HG03575 (cell line): ENCODE data around the gene CD226.
"Not testable (repeated sequence)": the region's sequence is repeated elsewhere in the genome, so short reads cannot be mapped to it uniquely, and the experiment has no call there.

ENCODE experiments used
- ATAC-seq: cut with Tn5 transposase; IDR thresholded peaks from one replicate; pipeline ENCODE4 v1.9.1; 2021; ENCODE audit not compliant: unreplicated experiment, insufficient number of reproducible peaks, low FRiP score; ENCODE audit errors: extremely low read depth

Gene CD226

GRCh38 chr18:69882965-69883668 is 64.6 kb downstream of the CD226 start:
- peak; percentile 43 for ATAC-seq

GRCh38 chr18:69880083-69880482 is 67.6 kb downstream of the CD226 start:
- ATAC-seq, result no peak

GRCh38 chr18:69879051-69879450 is 68.6 kb downstream of the CD226 start:
- ATAC-seq, result not testable (repeated sequence)

- no peak for ATAC-seq
These were observed 69.3 kb downstream of the CD226 start for GRCh38 chr18:69878213-69878933.

GRCh38 chr18:69876490-69876889 is 71.2 kb downstream of the CD226 start:
- no peak for ATAC-seq

GRCh38 chr18:69874058-69874457 is 73.6 kb downstream of the CD226 start:
- ATAC-seq, result no peak

- ATAC-seq, result no peak
These were observed 75.0 kb downstream of the CD226 start for GRCh38 chr18:69872661-69873060.

GRCh38 chr18:69871363-69871762 is 76.3 kb downstream of the CD226 start:
- ATAC-seq, result no peak

GRCh38 chr18:69870736-69871135 is 76.9 kb downstream of the CD226 start:
- ATAC-seq, result no peak

- ATAC-seq, result no peak
These were observed 81.5 kb downstream of the CD226 start for GRCh38 chr18:69866212-69866611.

- no peak for ATAC-seq
These were observed 81.9 kb downstream of the CD226 start for GRCh38 chr18:69865776-69866175.

GRCh38 chr18:69864802-69865201 is 82.9 kb downstream of the CD226 start:
- ATAC-seq, result peak; percentile 89

- ATAC-seq, result no peak
These were observed 88.8 kb downstream of the CD226 start for GRCh38 chr18:69858897-69859296.

- no peak for ATAC-seq
These were observed 93.2 kb downstream of the CD226 start for GRCh38 chr18:69854455-69854854.

GRCh38 chr18:69853051-69853450 is 94.6 kb downstream of the CD226 start:
- ATAC-seq, result no peak

GRCh38 chr18:69845593-69846506 is 101.8 kb downstream of the CD226 start:
- no peak for ATAC-seq

- no peak for ATAC-seq
These were observed 103.0 kb downstream of the CD226 start for GRCh38 chr18:69844656-69845055.

- no peak for ATAC-seq
These were observed 104.7 kb downstream of the CD226 start for GRCh38 chr18:69843015-69843414.

- no peak for ATAC-seq
These were observed 106.6 kb downstream of the CD226 start for GRCh38 chr18:69841117-69841516.

GRCh38 chr18:69840445-69840844 is 107.2 kb downstream of the CD226 start:
- no peak for ATAC-seq
